ENCODE data around the gene ATP1A2. TPM values are rescaled to one million over a fixed set of nuclear protein-coding genes. Genes with fewer than 3 reads are reported as not detected.

Gene ATP1A2
- total and polyA plus RNA-seq, 4 donors: 0.09 to 1.5 (median 0.29) TPM

DNA sequence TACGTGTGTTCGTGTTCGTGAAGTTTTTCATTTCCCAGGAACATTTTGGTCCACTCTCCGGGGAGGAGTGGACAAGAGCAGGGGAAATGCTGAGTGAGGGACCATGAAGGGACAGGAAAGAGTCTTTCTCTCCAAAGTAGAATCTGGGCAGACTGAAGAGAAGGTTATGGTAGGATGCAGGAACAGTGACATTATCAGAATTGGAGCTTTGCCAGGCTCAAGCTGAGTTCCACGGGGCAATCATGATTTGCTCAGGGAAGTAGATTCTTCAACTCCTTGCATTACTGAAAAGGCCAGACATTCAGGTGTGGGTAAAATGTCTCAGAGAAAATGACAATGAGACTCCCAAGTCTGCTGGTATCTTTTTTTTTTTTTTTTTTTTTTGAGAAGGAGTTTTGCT lies 52.5 kb downstream of the ATP1A2 start:
- no peak overlapping the region for H3K4me3 ChIP-seq (ENCODE audit: low read depth in 1 of 3, low read length in 3 of 3)
- H3K27ac ChIP-seq (ENCODE audit: low read depth in 1 of 2, low read length in 2 of 2): no peak overlapping the region
- no peaks in the 10 kb centered on the region for H3K9me3 ChIP-seq (ENCODE audit: control insufficient read depth in 4 of 4, low read length in 3 of 4)
- no peaks in the 10 kb centered on the region for H3K27me3 ChIP-seq (ENCODE audit: control insufficient read depth in 4 of 4, insufficient read depth in 4 of 4, low read length in 3 of 4)
- no peak for DNase-seq (ENCODE audit: low spot score)
- H3K4me1 ChIP-seq (ENCODE audit: control insufficient read depth in 4 of 4, insufficient read depth in 4 of 4, low read length in 3 of 4): no peaks in the 10 kb centered on the region
- H3K36me3 ChIP-seq (ENCODE audit: control insufficient read depth in 4 of 4, insufficient read depth in 3 of 4, low read depth in 1 of 4, low read length in 3 of 4): no peaks in the 10 kb centered on the region
- TF ChIP-seq RAD21 (IDR thresholded peaks at IDR 0.05) (no peak), RXRA (IDR thresholded peaks at IDR 0.05) (no peak), JUND (IDR thresholded peaks at IDR 0.05) (no peak), TAF1 (conservative IDR thresholded peaks at IDR 0.05) (no peak)
- TF ChIP-seq, protein P1, sequence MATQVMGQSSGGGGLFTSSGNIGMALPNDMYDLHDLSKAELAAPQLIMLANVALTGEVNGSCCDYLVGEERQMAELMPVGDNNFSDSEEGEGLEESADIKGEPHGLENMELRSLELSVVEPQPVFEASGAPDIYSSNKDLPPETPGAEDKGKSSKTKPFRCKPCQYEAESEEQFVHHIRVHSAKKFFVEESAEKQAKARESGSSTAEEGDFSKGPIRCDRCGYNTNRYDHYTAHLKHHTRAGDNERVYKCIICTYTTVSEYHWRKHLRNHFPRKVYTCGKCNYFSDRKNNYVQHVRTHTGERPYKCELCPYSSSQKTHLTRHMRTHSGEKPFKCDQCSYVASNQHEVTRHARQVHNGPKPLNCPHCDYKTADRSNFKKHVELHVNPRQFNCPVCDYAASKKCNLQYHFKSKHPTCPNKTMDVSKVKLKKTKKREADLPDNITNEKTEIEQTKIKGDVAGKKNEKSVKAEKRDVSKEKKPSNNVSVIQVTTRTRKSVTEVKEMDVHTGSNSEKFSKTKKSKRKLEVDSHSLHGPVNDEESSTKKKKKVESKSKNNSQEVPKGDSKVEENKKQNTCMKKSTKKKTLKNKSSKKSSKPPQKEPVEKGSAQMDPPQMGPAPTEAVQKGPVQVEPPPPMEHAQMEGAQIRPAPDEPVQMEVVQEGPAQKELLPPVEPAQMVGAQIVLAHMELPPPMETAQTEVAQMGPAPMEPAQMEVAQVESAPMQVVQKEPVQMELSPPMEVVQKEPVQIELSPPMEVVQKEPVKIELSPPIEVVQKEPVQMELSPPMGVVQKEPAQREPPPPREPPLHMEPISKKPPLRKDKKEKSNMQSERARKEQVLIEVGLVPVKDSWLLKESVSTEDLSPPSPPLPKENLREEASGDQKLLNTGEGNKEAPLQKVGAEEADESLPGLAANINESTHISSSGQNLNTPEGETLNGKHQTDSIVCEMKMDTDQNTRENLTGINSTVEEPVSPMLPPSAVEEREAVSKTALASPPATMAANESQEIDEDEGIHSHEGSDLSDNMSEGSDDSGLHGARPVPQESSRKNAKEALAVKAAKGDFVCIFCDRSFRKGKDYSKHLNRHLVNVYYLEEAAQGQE (IDR thresholded peaks at IDR 0.05): no peak
- TF ChIP-seq, protein P2, sequence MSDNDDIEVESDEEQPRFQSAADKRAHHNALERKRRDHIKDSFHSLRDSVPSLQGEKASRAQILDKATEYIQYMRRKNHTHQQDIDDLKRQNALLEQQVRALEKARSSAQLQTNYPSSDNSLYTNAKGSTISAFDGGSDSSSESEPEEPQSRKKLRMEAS (IDR thresholded peaks at IDR 0.05): no peak
- WGBS: 76% methylated on average over 5 of the region's 5 CpGs
- H3K9ac ChIP-seq (ENCODE audit: low read depth in 1 of 2, low read length in 2 of 2): no peak overlapping the region

DNA sequence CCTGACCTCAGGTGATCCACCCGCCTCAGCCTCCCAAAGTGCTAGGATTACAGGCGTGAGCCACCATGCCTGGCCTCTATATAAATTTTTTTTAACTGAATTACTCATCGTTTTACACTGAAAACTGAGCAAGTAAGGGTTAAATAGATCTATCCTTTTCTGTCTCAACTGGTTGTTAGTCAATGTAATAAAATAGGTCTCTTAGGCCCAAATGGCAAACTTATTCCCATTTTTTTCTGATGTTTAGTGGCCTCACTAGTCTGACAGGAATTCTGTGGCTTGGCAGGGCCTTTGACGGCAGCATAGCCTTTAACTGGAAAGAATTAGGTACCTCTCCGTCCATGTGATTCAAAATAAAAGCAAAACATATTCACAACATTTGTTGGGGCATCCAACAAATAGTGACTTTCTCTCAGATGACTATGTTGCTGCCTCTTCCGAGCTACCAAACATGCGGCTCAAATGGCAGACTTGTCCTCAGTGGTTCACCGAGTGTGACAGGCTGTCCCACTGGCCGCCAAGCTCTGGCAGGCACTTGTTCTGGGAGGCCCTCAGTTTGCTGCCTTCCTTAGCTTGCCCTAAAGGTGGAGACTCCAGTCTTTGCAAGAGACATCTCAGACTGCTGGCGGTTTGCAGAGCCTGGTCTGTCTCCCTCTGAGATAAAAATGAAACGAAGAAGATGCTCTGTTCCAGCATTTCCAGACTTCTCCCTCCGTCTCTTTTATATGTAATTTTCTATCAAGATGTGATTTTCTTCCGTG lies 53.2 kb downstream of the ATP1A2 start:
- Histone ChIP-seq H3K9me3 (ENCODE audit: control insufficient read depth in 4 of 4, low read length in 3 of 4) (no peaks in the 10 kb centered on the region), H3K4me1 (ENCODE audit: control insufficient read depth in 4 of 4, insufficient read depth in 4 of 4, low read length in 3 of 4) (no peaks in the 10 kb centered on the region), H3K4me3 (ENCODE audit: low read depth in 1 of 3, low read length in 3 of 3) (no peak overlapping the region), H3K36me3 (ENCODE audit: control insufficient read depth in 4 of 4, insufficient read depth in 3 of 4, low read depth in 1 of 4, low read length in 3 of 4) (no peaks in the 10 kb centered on the region), H3K27me3 (ENCODE audit: control insufficient read depth in 4 of 4, insufficient read depth in 4 of 4, low read length in 3 of 4) (peaks cover 0 to 2% (median 0%) of the 10 kb centered on the region in 4 donors), H3K9ac (ENCODE audit: low read depth in 1 of 2, low read length in 2 of 2) (no peak overlapping the region), H3K27ac (ENCODE audit: low read depth in 1 of 2, low read length in 2 of 2) (no peak overlapping the region)
- TF ChIP-seq JUND (IDR thresholded peaks at IDR 0.05) (no peak), FOXA2 (IDR thresholded peaks at IDR 0.05) (no peak)
- TF ChIP-seq, protein P3, sequence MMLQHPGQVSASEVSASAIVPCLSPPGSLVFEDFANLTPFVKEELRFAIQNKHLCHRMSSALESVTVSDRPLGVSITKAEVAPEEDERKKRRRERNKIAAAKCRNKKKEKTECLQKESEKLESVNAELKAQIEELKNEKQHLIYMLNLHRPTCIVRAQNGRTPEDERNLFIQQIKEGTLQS (IDR thresholded peaks at IDR 0.05): no peak
- WGBS: 91% methylated on average over 13 of the region's 13 CpGs
- no peak for DNase-seq (ENCODE audit: low spot score)

DNA sequence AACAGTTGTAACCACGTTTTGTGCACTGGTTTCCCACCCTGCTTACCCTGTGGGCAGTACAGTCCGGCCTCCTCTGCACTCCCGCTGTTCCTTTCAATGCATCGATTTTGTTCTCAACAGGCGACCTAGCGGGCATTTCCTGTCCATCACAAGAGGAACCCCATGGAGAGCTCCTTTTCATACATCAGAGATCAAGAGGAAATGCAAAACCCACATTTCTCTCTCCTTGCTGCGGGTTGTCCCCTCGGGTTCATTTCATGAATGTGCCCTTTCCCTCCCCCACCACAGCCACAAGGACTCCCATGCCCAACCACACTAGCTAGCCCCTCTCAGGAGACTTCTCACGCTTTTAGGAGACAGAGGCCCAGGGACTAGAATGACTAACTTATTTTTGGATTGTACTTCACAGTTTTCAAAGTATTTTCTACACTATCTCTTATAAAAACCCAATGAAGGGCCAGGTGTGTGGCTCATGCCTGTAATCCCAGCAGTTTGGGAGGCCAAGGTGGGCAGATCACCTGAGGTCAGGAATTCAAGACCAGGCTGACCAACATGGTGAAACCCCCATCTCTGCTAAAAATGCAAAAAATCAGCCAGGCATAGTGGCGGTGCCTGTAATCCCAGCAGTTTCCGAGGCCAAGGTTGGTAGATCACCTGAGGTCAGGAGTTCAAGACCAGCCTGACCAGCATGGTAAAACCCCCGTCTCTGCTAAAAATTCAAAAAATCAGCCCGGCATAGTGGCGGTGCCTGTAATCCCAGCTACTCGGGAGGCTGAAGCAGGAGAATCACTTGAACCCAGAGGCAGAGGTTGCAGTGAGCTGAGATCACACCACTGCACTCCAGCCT lies 54.2 kb downstream of the ATP1A2 start:
- 57% methylated on average over 15 of the region's 15 CpGs for WGBS
- Histone ChIP-seq H3K4me3 (ENCODE audit: low read depth in 1 of 3, low read length in 3 of 3) (no peak overlapping the region), H3K27me3 (ENCODE audit: control insufficient read depth in 4 of 4, insufficient read depth in 4 of 4, low read length in 3 of 4) (peaks cover 0 to 2% (median 0%) of the 10 kb centered on the region in 4 donors), H3K9me3 (ENCODE audit: control insufficient read depth in 4 of 4, low read length in 3 of 4) (no peaks in the 10 kb centered on the region), H3K36me3 (ENCODE audit: control insufficient read depth in 4 of 4, insufficient read depth in 3 of 4, low read depth in 1 of 4, low read length in 3 of 4) (no peaks in the 10 kb centered on the region), H3K4me1 (ENCODE audit: control insufficient read depth in 4 of 4, insufficient read depth in 4 of 4, low read length in 3 of 4) (no peaks in the 10 kb centered on the region), H3K27ac (ENCODE audit: low read depth in 1 of 2, low read length in 2 of 2) (no peak overlapping the region), H3K9ac (ENCODE audit: low read depth in 1 of 2, low read length in 2 of 2) (no peak overlapping the region)
- DNase-seq (ENCODE audit: low spot score): no peak
- TF ChIP-seq SP1 (IDR thresholded peaks at IDR 0.05) (no peak), YY1 (IDR thresholded peaks at IDR 0.05) (no peak), TAF1 (conservative IDR thresholded peaks at IDR 0.05) (no peak), HNF4G (IDR thresholded peaks at IDR 0.05) (no peak), GABPA (IDR thresholded peaks at IDR 0.05 in 1 of 2, conservative IDR thresholded peaks at IDR 0.05 in 1 of 2) (no peak), FOXA2 (IDR thresholded peaks at IDR 0.05) (no peak), JUND (IDR thresholded peaks at IDR 0.05) (no peak), RXRA (IDR thresholded peaks at IDR 0.05) (no peak), EGR1 (IDR thresholded peaks at IDR 0.05; ENCODE audit: low read depth in 2 of 2) (no peak), HNF4A (conservative IDR thresholded peaks at IDR 0.05) (no peak)
- TF ChIP-seq, protein P4, sequence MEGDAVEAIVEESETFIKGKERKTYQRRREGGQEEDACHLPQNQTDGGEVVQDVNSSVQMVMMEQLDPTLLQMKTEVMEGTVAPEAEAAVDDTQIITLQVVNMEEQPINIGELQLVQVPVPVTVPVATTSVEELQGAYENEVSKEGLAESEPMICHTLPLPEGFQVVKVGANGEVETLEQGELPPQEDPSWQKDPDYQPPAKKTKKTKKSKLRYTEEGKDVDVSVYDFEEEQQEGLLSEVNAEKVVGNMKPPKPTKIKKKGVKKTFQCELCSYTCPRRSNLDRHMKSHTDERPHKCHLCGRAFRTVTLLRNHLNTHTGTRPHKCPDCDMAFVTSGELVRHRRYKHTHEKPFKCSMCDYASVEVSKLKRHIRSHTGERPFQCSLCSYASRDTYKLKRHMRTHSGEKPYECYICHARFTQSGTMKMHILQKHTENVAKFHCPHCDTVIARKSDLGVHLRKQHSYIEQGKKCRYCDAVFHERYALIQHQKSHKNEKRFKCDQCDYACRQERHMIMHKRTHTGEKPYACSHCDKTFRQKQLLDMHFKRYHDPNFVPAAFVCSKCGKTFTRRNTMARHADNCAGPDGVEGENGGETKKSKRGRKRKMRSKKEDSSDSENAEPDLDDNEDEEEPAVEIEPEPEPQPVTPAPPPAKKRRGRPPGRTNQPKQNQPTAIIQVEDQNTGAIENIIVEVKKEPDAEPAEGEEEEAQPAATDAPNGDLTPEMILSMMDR (IDR thresholded peaks at IDR 0.05; ENCODE audit: low read depth, low read length, missing input control): no peak
- TF ChIP-seq, protein P1 (IDR thresholded peaks at IDR 0.05): no peak
- TF ChIP-seq, protein P2 (IDR thresholded peaks at IDR 0.05): no peak
